GM21367 (cell line): ENCODE results near the gene NWD2.

Source experiments
- ATAC-seq: cut with Tn5 transposase; IDR thresholded peaks from one replicate; pipeline ENCODE4 v1.9.1; 2021; ENCODE audit not compliant: unreplicated experiment

NWD2 gene

GRCh38 chr4:37464373-37465128 lies 220.0 kb downstream of the NWD2 start:
- no peak for ATAC-seq

DNA sequence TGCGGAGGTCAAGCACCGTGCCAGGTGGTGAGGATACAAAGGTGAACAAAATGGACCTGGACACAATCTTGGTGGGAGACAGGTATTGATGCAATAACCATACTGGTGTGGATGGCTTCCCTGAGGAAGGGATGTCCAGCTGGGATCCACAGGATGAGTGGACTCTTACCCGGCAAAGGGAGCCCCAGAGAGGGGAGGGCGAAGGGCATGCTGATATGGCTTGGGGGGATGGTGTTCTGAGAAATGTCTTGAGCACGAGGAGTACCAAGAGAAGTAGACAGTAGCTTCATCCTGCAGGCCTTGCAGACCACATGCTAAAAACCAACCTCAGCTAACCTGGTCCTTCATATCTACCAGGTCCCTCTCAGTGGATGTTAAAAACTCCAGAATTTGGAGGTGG lies 220.8 kb downstream of the NWD2 start:
- ATAC-seq: no peak

- no peak for ATAC-seq
These were observed 221.3 kb downstream of the NWD2 start for GRCh38 chr4:37465845-37466244.

GRCh38 chr4:37467223-37467622 lies 222.7 kb downstream of the NWD2 start:
- no peak for ATAC-seq

- ATAC-seq: no peak
These were observed 223.3 kb downstream of the NWD2 start for GRCh38 chr4:37467824-37468223.

DNA sequence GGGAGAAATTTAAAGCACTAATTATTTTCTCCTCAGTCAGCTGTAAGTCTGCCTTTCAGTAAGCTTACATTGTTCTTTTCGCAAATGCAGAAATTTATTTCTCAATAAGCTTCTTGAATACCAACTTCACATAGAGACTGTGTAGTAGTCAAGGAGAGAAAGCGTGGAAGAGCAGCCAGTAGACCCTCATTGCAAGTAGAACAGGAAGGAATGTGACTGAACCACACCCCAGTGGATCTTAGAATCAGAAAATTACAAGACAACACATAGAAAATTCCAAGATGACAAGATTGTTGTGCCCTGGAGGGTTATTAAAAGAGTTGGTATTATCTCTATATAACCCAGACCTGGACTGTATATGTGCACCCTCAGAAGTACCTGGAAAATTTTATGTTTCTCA lies 224.7 kb downstream of the NWD2 start:
- ATAC-seq: no peak

GRCh38 chr4:37470245-37470644 lies 225.7 kb downstream of the NWD2 start:
- ATAC-seq: no peak

- ATAC-seq: no peak
These were observed 226.6 kb downstream of the NWD2 start for GRCh38 chr4:37471093-37471492.

DNA sequence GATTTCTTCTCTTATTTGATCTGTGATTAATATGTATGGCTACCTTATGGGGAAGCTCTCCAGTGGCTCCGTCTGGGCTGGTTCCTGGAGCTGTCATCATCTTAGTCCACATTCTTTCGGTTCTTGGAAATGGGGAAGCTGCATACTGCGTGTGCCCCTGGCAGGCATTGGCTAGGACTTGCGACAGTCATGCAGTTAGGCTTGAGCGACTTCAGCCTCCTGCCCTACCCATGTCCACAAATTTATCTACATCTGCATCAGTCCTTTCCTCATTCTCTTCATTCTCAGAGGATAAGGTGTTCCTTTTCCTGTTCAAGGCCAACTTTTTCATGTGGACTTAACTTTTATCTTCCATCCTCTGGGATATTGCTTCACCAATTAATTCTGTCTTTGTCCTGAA lies 227.4 kb downstream of the NWD2 start:
- ATAC-seq: no peak

- ATAC-seq: no peak
These were observed 229.3 kb downstream of the NWD2 start for GRCh38 chr4:37473807-37474206.

GRCh38 chr4:37475087-37475486 lies 230.5 kb downstream of the NWD2 start:
- ATAC-seq: no peak

GRCh38 chr4:37475776-37476175 lies 231.2 kb downstream of the NWD2 start:
- ATAC-seq: no peak

DNA sequence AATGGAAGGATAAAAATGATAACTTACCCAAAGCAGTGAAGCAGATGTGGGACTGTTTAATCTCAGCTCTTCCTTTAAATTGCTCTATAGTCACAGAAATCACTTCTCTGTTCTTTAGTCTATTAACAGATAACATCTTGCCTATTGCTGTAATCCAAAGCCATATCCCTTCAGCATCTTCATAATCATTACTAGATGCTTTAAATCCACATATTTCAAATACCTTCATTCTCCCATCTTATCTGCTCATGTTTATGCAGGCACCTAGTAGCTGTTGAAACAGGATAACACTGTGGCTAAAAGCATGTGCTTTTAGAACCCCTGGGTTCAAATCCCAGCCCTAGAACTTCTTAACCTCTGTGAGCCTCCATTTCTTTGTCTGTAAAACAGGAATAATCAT lies 231.7 kb downstream of the NWD2 start:
- ATAC-seq: no peak

DNA sequence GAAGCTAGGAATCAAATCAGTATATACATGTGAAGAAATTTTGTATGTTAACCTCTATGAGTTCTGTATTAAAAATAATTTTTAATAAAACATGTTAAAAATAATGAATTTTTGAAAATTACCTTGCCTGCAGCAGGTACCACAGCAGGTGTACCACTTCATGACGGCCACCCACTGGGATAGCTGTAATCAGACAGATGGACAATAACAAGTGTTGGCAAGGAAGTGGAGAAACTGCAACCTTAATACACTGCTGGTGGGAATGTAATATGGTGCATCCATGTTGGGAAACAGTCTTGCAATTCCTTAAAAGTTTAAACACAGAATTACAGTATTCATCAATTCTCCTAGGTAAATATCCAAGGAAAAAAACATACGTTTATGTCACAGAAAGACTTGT lies 232.1 kb downstream of the NWD2 start:
- ATAC-seq: no peak

- ATAC-seq: no peak
These were observed 232.6 kb downstream of the NWD2 start for GRCh38 chr4:37477126-37477525.

DNA sequence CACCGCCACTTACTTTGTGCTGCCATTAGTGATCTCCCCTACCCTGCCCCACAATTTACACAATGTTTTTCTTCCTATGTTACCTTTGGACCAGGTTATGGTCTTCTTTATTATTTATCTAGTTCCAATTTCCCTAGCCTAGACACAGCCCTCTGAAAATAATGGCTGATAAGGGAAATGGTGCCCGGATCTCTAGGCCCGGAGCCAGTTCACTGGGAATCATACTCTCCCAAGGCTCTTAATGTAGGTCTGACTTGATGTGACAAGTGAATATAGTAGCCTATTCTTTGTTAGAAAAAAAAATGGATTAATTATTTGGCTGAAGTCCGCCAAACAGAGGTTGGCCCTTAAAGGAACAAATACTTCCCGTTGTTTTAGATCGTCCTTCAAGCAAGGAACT lies 233.6 kb downstream of the NWD2 start:
- no peak for ATAC-seq

GRCh38 chr4:37480509-37480908 lies 236.0 kb downstream of the NWD2 start:
- ATAC-seq: no peak

DNA sequence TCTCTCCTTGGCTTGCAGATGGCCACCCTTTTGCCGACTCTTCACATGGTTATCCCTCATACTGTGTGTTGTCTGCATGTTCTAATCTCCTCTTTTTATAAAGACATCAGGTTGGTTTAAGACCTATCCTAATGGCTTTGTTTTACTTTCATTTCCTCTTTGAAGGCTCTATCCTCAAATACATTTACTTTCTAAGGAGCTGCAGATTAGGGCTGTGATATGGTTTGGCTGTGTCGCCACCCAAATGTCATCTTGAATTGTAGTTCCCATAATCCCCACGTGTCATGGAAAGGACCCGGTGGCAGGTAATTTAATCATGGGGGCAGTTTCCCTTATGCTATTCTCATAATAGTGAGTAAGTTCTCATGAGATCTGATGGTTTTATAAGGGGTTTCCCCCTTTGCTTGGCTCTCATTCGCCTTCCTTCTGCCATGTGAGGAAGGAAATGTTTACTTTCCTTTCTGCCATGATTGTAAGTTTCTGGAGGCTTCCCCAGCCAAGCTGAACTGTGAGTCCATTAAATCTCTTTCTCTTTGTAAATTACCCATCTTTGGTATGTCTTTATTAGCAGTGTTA lies 237.1 kb downstream of the NWD2 start:
- no peak for ATAC-seq

- ATAC-seq: no peak
These were observed 237.8 kb downstream of the NWD2 start for GRCh38 chr4:37482236-37482913.

- ATAC-seq: no peak
These were observed 239.1 kb downstream of the NWD2 start for GRCh38 chr4:37483610-37484009.

- no peak for ATAC-seq
These were observed 241.6 kb downstream of the NWD2 start for GRCh38 chr4:37486166-37486565.

- no peak for ATAC-seq
These were observed 243.1 kb downstream of the NWD2 start for GRCh38 chr4:37487668-37488067.
